ENCODE measurements around the gene TSHZ2.
"Not testable (repeated sequence)": the region's sequence is repeated elsewhere in the genome, so short reads cannot be mapped to it uniquely, and the experiment has no call there.

Gene TSHZ2

DNA sequence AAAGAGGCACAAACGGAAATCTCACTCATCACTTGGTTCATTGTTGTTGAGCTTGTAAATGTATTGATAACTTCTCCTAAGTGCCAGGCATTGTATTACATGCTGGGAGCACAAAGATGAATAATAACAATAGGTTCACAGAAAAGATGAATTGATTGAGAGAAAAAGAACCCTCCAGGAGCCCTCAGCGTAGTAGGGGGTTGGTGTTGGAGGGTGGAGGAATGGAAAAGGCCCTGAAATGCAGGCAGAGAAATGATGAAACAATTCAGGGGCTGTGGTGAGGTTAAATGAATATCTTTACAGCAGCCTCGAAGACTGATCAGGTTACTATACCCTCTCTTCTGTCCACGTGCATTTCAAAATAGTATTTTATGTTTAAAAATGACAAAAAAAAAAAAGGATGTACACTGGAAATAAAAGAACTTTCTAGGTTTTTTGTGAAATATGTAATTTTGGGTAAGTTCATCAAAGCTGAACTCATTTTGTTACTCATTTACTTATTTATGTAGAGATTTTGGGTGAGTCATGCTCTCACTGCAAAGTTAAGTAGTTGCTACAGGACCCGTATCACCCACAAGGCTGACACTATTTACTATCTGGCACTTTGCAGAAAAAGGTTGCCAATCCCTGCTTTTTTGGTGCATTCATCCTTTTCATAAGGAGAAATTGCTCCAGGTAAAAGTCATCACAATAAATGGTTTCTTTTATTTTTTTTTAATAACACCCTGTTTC is 344.2 kb downstream of the TSHZ2 start:
- no peak overlapping the region for H3K27ac ChIP-seq (ENCODE audit: low read depth, low read length)
- no peak overlapping the region for H3K4me3 ChIP-seq (ENCODE audit: low read depth in 1 of 5, low read length in 5 of 5)
- H3K27me3 ChIP-seq (ENCODE audit: control insufficient read depth in 5 of 5, insufficient read depth in 4 of 5, low read length in 5 of 5): no peaks in the 10 kb centered on the region
- no peak overlapping the region for H3K9ac ChIP-seq (ENCODE audit: low read length in 5 of 5)
- peaks cover 0 to 5% (median 0%) of the 10 kb centered on the region in 5 donors for H3K4me1 ChIP-seq (ENCODE audit: control insufficient read depth in 5 of 5, insufficient read depth in 5 of 5, low read length in 5 of 5)
- no peaks in the 10 kb centered on the region for H3K36me3 ChIP-seq (ENCODE audit: control insufficient read depth in 5 of 5, insufficient read depth in 5 of 5, low read length in 5 of 5)
- H3K9me3 ChIP-seq (ENCODE audit: control insufficient read depth in 5 of 5, low read length in 5 of 5): no peaks in the 10 kb centered on the region

DNA sequence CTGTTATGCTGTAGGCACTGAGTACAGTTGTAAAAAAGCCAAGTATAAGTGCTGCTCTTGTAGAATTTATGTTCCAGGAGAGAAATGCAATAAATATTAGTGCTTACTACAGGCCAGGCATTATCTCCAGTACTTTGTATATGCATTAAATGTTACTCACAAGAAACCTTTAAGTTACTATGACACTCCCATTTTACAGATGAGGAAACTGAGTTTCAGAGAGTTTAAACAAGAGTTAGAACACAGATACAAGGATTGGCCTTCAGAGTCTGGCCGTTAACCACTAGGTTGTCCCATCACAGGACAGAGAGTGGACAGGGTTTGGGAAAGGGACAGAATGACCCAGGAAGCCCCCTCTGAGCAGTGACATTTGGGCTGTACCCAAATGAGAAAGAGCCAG is 347.0 kb downstream of the TSHZ2 start:
- H3K4me1 ChIP-seq (ENCODE audit: control insufficient read depth in 5 of 5, insufficient read depth in 5 of 5, low read length in 5 of 5): peaks cover 0 to 7% (median 0%) of the 10 kb centered on the region in 5 donors
- no peaks in the 10 kb centered on the region for H3K36me3 ChIP-seq (ENCODE audit: control insufficient read depth in 5 of 5, insufficient read depth in 5 of 5, low read length in 5 of 5)
- H3K9ac ChIP-seq (ENCODE audit: low read length in 5 of 5): no peak overlapping the region
- H3K27ac ChIP-seq (ENCODE audit: low read depth, low read length): no peak overlapping the region
- no peaks in the 10 kb centered on the region for H3K27me3 ChIP-seq (ENCODE audit: control insufficient read depth in 5 of 5, insufficient read depth in 4 of 5, low read length in 5 of 5)
- H3K9me3 ChIP-seq (ENCODE audit: control insufficient read depth in 5 of 5, low read length in 5 of 5): no peaks in the 10 kb centered on the region
- no peak overlapping the region for H3K4me3 ChIP-seq (ENCODE audit: low read depth in 1 of 5, low read length in 5 of 5)

DNA sequence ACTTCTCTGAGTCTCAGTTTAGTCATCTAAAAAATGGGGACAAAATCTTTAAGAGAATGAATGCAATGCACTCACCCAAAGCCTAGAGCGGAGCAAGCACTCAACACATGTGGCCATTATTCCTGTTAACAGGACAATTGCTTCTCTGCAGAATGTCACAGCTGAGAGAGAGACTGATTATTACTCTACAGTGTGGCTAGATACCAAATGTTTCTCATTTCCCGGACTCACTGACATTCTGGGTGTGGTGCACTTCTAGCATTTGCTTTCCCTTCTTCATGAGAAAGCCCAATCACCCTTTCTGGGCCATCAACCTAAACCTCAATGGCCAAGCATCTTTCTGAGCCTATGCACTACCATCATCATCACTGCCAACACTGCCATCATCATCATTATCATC is 347.6 kb downstream of the TSHZ2 start:
- no peak overlapping the region for H3K9ac ChIP-seq (ENCODE audit: low read length in 5 of 5)
- H3K4me3 ChIP-seq (ENCODE audit: low read depth in 1 of 5, low read length in 5 of 5): no peak overlapping the region
- no peaks in the 10 kb centered on the region for H3K27me3 ChIP-seq (ENCODE audit: control insufficient read depth in 5 of 5, insufficient read depth in 4 of 5, low read length in 5 of 5)
- H3K9me3 ChIP-seq (ENCODE audit: control insufficient read depth in 5 of 5, low read length in 5 of 5): no peaks in the 10 kb centered on the region
- H3K36me3 ChIP-seq (ENCODE audit: control insufficient read depth in 5 of 5, insufficient read depth in 5 of 5, low read length in 5 of 5): no peaks in the 10 kb centered on the region
- H3K4me1 ChIP-seq (ENCODE audit: control insufficient read depth in 5 of 5, insufficient read depth in 5 of 5, low read length in 5 of 5): peaks cover 0 to 11% (median 0%) of the 10 kb centered on the region in 5 donors
- H3K27ac ChIP-seq (ENCODE audit: low read depth, low read length): no peak overlapping the region

DNA sequence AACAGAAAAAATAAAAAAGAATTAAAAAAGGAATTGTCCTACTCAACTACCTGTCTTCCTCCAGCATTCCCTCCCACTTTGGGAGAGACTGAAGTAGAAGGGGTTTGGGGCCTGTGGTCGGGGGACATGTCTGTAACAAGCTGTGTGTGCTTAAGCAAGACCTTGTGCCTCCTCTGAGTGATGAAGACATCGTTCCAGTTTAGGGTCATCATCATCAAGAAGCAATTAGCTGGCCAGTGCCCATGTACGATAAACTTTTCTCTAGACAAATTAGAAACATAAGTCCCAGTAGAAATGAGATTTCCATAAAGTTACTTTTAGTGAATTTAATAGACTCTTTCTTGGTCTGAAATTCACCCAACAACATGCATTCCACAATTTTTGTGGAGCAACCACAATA is 348.5 kb downstream of the TSHZ2 start:
- no peak overlapping the region for H3K4me3 ChIP-seq (ENCODE audit: low read depth in 1 of 5, low read length in 5 of 5)
- H3K4me1 ChIP-seq (ENCODE audit: control insufficient read depth in 5 of 5, insufficient read depth in 5 of 5, low read length in 5 of 5): peaks cover 0 to 11% (median 0%) of the 10 kb centered on the region in 5 donors
- H3K9me3 ChIP-seq (ENCODE audit: control insufficient read depth in 5 of 5, low read length in 5 of 5): no peaks in the 10 kb centered on the region
- H3K27me3 ChIP-seq (ENCODE audit: control insufficient read depth in 5 of 5, insufficient read depth in 4 of 5, low read length in 5 of 5): no peaks in the 10 kb centered on the region
- no peak overlapping the region for H3K27ac ChIP-seq (ENCODE audit: low read depth, low read length)
- H3K36me3 ChIP-seq (ENCODE audit: control insufficient read depth in 5 of 5, insufficient read depth in 5 of 5, low read length in 5 of 5): no peaks in the 10 kb centered on the region
- no peak overlapping the region for H3K9ac ChIP-seq (ENCODE audit: low read length in 5 of 5)

DNA sequence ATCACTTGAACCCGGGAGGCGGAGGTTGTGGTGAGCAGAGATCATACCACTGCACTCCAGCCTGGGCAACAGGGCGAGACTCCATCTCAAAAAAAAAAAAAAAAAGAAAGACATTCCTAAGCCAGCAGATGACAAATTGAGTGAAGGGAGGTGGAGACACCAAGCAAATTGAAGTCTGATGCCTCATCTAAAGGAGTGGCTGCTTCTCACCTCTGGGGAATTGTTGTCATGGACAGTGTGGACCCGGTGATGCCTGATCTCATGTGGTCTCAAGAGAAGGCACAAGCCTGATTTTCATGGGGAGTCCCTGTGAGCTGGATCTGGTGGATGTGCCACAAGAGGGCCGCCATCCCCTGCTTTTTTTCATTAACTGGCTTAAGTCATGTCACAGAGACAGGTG is 349.4 kb downstream of the TSHZ2 start:
- Histone ChIP-seq H3K4me1 (ENCODE audit: control insufficient read depth in 5 of 5, insufficient read depth in 5 of 5, low read length in 5 of 5) (peaks cover 0 to 11% (median 0%) of the 10 kb centered on the region in 5 donors), H3K9ac (ENCODE audit: low read length in 5 of 5) (no peak overlapping the region), H3K9me3 (ENCODE audit: control insufficient read depth in 5 of 5, low read length in 5 of 5) (no peaks in the 10 kb centered on the region), H3K36me3 (ENCODE audit: control insufficient read depth in 5 of 5, insufficient read depth in 5 of 5, low read length in 5 of 5) (no peaks in the 10 kb centered on the region), H3K27me3 (ENCODE audit: control insufficient read depth in 5 of 5, insufficient read depth in 4 of 5, low read length in 5 of 5) (no peaks in the 10 kb centered on the region), H3K27ac (ENCODE audit: low read depth, low read length) (no peak overlapping the region), H3K4me3 (ENCODE audit: low read depth in 1 of 5, low read length in 5 of 5) (no peak overlapping the region)

DNA sequence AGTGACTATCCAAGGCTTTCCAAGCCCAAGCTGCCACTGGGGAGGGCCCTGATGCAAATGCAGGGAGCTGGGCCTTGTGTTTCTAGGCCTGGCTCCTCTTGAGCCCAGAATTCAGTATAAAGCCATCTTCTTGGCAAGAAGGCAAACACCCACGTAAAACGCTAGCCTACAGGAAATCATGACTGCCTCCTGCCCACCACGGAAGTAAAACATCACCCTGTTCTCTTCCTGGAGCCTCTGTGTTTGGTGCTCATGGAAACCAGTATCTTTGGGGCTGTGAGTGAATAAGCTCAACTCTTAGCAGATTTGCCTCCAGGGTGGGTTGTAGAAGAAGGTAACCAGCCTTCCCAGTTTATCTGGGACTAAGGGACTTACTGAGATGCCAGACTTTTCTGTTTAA is 350.5 kb downstream of the TSHZ2 start:
- H3K4me1 ChIP-seq (ENCODE audit: control insufficient read depth in 5 of 5, insufficient read depth in 5 of 5, low read length in 5 of 5): peaks cover 0 to 11% (median 0%) of the 10 kb centered on the region in 5 donors
- H3K36me3 ChIP-seq (ENCODE audit: control insufficient read depth in 5 of 5, insufficient read depth in 5 of 5, low read length in 5 of 5): no peaks in the 10 kb centered on the region
- no peak overlapping the region for H3K4me3 ChIP-seq (ENCODE audit: low read depth in 1 of 5, low read length in 5 of 5)
- no peak overlapping the region for H3K27ac ChIP-seq (ENCODE audit: low read depth, low read length)
- no peak overlapping the region for H3K9ac ChIP-seq (ENCODE audit: low read length in 5 of 5)
- H3K27me3 ChIP-seq (ENCODE audit: control insufficient read depth in 5 of 5, insufficient read depth in 4 of 5, low read length in 5 of 5): no peaks in the 10 kb centered on the region
- H3K9me3 ChIP-seq (ENCODE audit: control insufficient read depth in 5 of 5, low read length in 5 of 5): no peaks in the 10 kb centered on the region

DNA sequence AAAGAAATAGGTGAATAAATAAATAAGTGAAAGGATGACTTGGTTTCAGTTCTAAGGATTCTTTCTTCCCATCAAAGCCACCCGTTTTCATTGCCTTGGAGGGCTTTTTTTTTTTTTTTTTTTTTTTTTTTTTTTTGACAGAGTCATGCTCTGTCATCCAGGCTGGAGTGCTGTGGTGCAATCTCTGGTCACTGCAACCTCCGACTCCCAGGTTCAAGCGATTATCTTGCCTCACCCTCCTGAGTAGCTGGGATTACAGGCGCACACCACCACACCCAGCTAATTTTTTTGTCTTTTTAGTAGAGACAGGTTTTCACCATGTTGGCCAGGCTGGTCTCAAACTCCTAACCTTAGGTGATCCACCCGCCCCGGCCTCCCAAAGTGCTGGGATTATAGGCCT is 351.3 kb downstream of the TSHZ2 start:
- H3K36me3 ChIP-seq (ENCODE audit: control insufficient read depth in 5 of 5, insufficient read depth in 5 of 5, low read length in 5 of 5); H3K27ac ChIP-seq (ENCODE audit: low read depth, low read length); H3K9ac ChIP-seq (ENCODE audit: low read length in 5 of 5): not testable (repeated sequence)

DNA sequence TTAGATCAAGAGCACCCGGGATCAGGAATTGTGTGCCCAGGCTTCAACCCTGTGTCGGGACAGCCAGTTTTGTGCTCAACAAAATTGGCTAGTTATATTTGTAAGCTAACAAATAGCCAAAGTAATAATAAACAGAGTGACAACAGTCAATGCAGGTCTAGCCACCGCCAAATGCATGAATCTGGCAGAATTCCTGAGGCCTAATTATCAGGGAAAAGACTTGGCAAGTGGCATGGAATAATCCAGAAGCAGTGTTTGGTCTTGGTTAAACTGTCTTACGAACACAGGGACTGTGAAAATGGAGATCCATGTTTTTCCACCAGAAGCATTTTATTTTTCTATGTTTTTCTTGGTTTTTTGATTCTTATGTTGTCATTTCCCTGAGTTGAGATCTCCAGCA is 352.7 kb downstream of the TSHZ2 start:
- no peaks in the 10 kb centered on the region for H3K36me3 ChIP-seq (ENCODE audit: control insufficient read depth in 5 of 5, insufficient read depth in 5 of 5, low read length in 5 of 5)
- no peaks in the 10 kb centered on the region for H3K27me3 ChIP-seq (ENCODE audit: control insufficient read depth in 5 of 5, insufficient read depth in 4 of 5, low read length in 5 of 5)
- H3K9me3 ChIP-seq (ENCODE audit: control insufficient read depth in 5 of 5, low read length in 5 of 5): no peaks in the 10 kb centered on the region
- no peak overlapping the region for H3K27ac ChIP-seq (ENCODE audit: low read depth, low read length)
- peaks cover 0 to 11% (median 0%) of the 10 kb centered on the region in 5 donors for H3K4me1 ChIP-seq (ENCODE audit: control insufficient read depth in 5 of 5, insufficient read depth in 5 of 5, low read length in 5 of 5)
- H3K9ac ChIP-seq (ENCODE audit: low read length in 5 of 5): no peak overlapping the region
- H3K4me3 ChIP-seq (ENCODE audit: low read depth in 1 of 5, low read length in 5 of 5): no peak overlapping the region

More for the DNA sequence above, 351.3 kb downstream of the TSHZ2 start:
- not testable (repeated sequence) for H3K9me3 ChIP-seq (ENCODE audit: control insufficient read depth in 5 of 5, low read length in 5 of 5); H3K4me3 ChIP-seq (ENCODE audit: low read depth in 1 of 5, low read length in 5 of 5); H3K27me3 ChIP-seq (ENCODE audit: control insufficient read depth in 5 of 5, insufficient read depth in 4 of 5, low read length in 5 of 5)
- H3K4me1 ChIP-seq (ENCODE audit: control insufficient read depth in 5 of 5, insufficient read depth in 5 of 5, low read length in 5 of 5): peaks cover 0 to 11% (median 0%) of the 10 kb centered on the region in 5 donors

DNA sequence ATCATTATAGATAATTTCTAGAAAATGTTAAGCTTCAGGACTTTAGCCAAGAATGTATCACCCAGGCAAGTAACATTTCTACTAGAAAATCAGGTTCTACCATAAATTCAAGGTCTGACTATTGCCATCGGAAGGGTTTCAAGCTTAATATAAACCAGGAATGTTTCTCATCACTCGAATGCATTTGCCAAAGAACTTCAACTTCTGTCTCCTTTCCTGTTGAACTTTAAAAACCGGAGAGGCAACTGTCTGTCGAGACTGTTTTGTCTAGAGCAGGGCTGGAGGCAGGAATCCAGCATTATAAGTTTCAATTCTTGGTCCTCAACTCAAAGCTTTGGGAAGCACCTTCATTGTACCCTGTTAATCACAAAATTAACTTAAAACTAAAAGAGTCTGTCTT is 356.8 kb downstream of the TSHZ2 start:
- Histone ChIP-seq H3K4me3 (ENCODE audit: low read depth in 1 of 5, low read length in 5 of 5) (no peak overlapping the region), H3K27me3 (ENCODE audit: control insufficient read depth in 5 of 5, insufficient read depth in 4 of 5, low read length in 5 of 5) (no peaks in the 10 kb centered on the region), H3K4me1 (ENCODE audit: control insufficient read depth in 5 of 5, insufficient read depth in 5 of 5, low read length in 5 of 5) (peaks cover 3 to 24% (median 13%) of the 10 kb centered on the region in 5 donors), H3K9me3 (ENCODE audit: control insufficient read depth in 5 of 5, low read length in 5 of 5) (no peaks in the 10 kb centered on the region), H3K36me3 (ENCODE audit: control insufficient read depth in 5 of 5, insufficient read depth in 5 of 5, low read length in 5 of 5) (no peaks in the 10 kb centered on the region), H3K27ac (ENCODE audit: low read depth, low read length) (peak overlapping the region; percentile 12), H3K9ac (ENCODE audit: low read length in 5 of 5) (peak overlapping the region in 1 of 5 donors; percentile 26)

DNA sequence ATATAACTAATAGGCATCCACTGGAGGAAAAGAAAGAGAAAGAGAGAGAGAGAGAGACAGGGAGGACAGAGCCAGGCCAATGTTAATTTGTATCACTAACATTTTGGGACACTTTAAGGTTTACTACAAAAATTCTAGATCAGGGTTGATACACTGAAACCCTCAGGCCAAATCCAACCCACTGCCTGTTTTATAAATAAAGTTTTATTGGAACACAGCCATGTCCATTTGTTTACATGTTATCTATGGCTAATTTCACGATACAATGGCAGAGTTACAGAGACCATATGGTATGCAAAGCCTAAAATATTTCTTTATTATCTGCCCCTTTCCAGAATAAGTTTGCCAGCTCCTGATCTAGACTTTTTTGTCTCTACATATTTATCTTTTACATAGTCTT is 357.6 kb downstream of the TSHZ2 start:
- Histone ChIP-seq H3K4me3 (ENCODE audit: low read depth in 1 of 5, low read length in 5 of 5) (no peak overlapping the region), H3K9me3 (ENCODE audit: control insufficient read depth in 5 of 5, low read length in 5 of 5) (no peaks in the 10 kb centered on the region), H3K27me3 (ENCODE audit: control insufficient read depth in 5 of 5, insufficient read depth in 4 of 5, low read length in 5 of 5) (no peaks in the 10 kb centered on the region), H3K9ac (ENCODE audit: low read length in 5 of 5) (no peak overlapping the region), H3K27ac (ENCODE audit: low read depth, low read length) (no peak overlapping the region), H3K36me3 (ENCODE audit: control insufficient read depth in 5 of 5, insufficient read depth in 5 of 5, low read length in 5 of 5) (no peaks in the 10 kb centered on the region), H3K4me1 (ENCODE audit: control insufficient read depth in 5 of 5, insufficient read depth in 5 of 5, low read length in 5 of 5) (peaks cover 3 to 21% (median 13%) of the 10 kb centered on the region in 5 donors)
